ENCODE measurements around the gene CARD9.

GRCh38 chr9:136355616-136356557 is 17.6 kb downstream of the CARD9 start:
- no peak for TF ChIP-seq POLR2A (IDR thresholded peaks at IDR 0.05)
- no peak for TF ChIP-seq CTCF (IDR thresholded peaks at IDR 0.05)
- TF ChIP-seq POLR2AphosphoS5 (IDR thresholded peaks at IDR 0.05) = no peak

Data from stomach (tissue), 4 donors.